Sigmoid colon (tissue), 3 donors: ENCODE measurements around the gene GSK3B.

Source experiments
- CTCF ChIP-seq, 4 experiments: fragments of 450-650 bp in 3 of 4; fragments of 200-600 bp in 1 of 4; IDR thresholded peaks; one replicate each; pipeline ENCODE4 v1.5.1; 2016 to 2019; ENCODE audit warnings: antibody characterized with exemption in 4 of 4, mild to moderate bottlenecking in 3 of 4, moderate library complexity in 2 of 4
- POLR2A ChIP-seq, 2 donors: fragments of 450-650 bp; IDR thresholded peaks; one replicate each; pipeline ENCODE4 v1.6.1; 2016; ENCODE audit warnings: antibody characterized with exemption in 2 of 2, mild to moderate bottlenecking in 2 of 2, moderate library complexity in 2 of 2

GRCh38 chr3:119810018-119810435, 284.2 kb downstream of the GSK3B start:
- no peak for TF ChIP-seq CTCF (IDR thresholded peaks at IDR 0.05)
- TF ChIP-seq POLR2A (IDR thresholded peaks at IDR 0.05), result no peak
